ENCODE results near the gene SLC22A13.

Gene SLC22A13

DNA sequence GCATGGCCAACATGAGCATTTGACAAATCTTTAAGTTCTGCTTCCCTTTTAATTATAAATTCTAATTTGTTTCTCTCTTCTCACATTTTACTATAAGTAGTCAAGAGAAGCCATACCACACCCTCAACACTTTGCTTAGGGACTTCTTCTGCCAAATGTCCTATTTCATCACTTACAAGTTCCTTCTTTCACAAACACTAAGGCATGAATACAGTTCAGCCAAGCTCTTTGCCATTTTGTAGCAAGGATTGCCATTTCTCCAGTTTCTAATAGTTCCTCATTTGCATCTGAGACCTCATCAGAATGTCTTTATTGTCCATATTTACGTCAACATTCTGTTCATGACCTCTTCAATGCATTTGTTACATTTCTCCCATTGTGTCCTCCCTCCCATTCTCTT, 45.9 kb downstream of the SLC22A13 start:
- Histone ChIP-seq H2AFZ (no peak overlapping the region), H3K27ac (no peak overlapping the region), H3K36me3 (ENCODE audit: control insufficient read depth, insufficient read depth, low read length) (no peaks in the 10 kb centered on the region), H3K4me2 (ENCODE audit: low read length) (no peak overlapping the region), H3K79me2 (no peaks in the 10 kb centered on the region), H3K9ac (no peak overlapping the region), H3K4me1 (no peaks in the 10 kb centered on the region), H3K27me3 (ENCODE audit: control insufficient read depth, insufficient read depth, low read length) (no peaks in the 10 kb centered on the region), H3K9me3 (ENCODE audit: control insufficient read depth, low read length) (no peaks in the 10 kb centered on the region), H3K4me3 (ENCODE audit: low read depth, low read length) (no peak overlapping the region)
- TF ChIP-seq, protein P1, sequence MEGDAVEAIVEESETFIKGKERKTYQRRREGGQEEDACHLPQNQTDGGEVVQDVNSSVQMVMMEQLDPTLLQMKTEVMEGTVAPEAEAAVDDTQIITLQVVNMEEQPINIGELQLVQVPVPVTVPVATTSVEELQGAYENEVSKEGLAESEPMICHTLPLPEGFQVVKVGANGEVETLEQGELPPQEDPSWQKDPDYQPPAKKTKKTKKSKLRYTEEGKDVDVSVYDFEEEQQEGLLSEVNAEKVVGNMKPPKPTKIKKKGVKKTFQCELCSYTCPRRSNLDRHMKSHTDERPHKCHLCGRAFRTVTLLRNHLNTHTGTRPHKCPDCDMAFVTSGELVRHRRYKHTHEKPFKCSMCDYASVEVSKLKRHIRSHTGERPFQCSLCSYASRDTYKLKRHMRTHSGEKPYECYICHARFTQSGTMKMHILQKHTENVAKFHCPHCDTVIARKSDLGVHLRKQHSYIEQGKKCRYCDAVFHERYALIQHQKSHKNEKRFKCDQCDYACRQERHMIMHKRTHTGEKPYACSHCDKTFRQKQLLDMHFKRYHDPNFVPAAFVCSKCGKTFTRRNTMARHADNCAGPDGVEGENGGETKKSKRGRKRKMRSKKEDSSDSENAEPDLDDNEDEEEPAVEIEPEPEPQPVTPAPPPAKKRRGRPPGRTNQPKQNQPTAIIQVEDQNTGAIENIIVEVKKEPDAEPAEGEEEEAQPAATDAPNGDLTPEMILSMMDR (IDR thresholded peaks at IDR 0.05) = no peak

DNA sequence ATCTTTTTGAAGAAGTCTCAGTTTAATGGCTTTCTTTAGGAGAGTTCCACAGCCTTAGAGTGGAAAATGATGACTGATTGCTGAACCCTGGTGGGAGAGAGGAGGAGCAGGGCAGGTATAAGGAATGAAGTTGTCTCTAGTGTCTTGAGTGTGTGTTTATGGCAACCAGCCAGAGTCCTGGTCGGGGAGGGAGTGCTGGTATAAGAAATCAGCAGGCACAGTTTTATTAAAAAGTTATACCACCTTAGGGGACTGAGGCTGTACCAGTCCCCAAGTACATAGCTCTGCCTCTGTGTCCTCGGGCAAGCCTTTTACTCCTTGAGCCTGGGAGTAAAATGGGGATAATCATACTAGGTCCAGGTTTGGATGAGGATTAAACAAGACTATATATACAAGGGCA, 46.3 kb downstream of the SLC22A13 start:
- no peak overlapping the region for H3K4me2 ChIP-seq (ENCODE audit: low read length)
- no peak overlapping the region for H3K9ac ChIP-seq
- TF ChIP-seq, protein P1 (IDR thresholded peaks at IDR 0.05) = no peak
- H2AFZ ChIP-seq = no peak overlapping the region
- H3K36me3 ChIP-seq (ENCODE audit: control insufficient read depth, insufficient read depth, low read length) = no peaks in the 10 kb centered on the region
- H3K79me2 ChIP-seq = no peaks in the 10 kb centered on the region
- H3K4me3 ChIP-seq (ENCODE audit: low read depth, low read length) = no peak overlapping the region
- no peaks in the 10 kb centered on the region for H3K9me3 ChIP-seq (ENCODE audit: control insufficient read depth, low read length)
- no peaks in the 10 kb centered on the region for H3K4me1 ChIP-seq
- H3K27ac ChIP-seq = no peak overlapping the region
- no peaks in the 10 kb centered on the region for H3K27me3 ChIP-seq (ENCODE audit: control insufficient read depth, insufficient read depth, low read length)

DNA sequence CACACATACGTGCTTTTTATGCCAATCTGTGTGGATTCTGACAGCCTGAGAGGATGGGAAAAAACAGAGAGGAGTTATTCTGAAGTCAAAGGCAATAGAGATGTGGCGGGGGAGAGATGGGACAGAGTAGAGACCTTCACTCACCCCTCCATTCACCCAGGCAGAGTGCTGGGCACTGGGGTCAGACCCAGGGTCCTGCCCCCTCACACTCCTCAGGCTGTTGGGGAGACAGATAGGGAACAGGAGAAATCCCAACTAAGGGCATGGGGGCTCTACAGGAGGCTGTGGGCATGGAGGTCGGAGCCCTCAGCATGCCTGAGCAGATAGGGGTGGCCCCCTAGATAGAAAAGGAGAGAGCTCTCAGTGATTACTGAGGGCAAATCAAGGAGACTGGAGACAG, 46.7 kb downstream of the SLC22A13 start:
- no peaks in the 10 kb centered on the region for H3K79me2 ChIP-seq
- TF ChIP-seq, protein P1 (IDR thresholded peaks at IDR 0.05) = no peak
- H3K9me3 ChIP-seq (ENCODE audit: control insufficient read depth, low read length) = no peaks in the 10 kb centered on the region
- H3K4me1 ChIP-seq = no peaks in the 10 kb centered on the region
- no peak overlapping the region for H3K9ac ChIP-seq
- H2AFZ ChIP-seq = no peak overlapping the region
- H3K4me2 ChIP-seq (ENCODE audit: low read length) = no peak overlapping the region
- no peaks in the 10 kb centered on the region for H3K36me3 ChIP-seq (ENCODE audit: control insufficient read depth, insufficient read depth, low read length)
- H3K27ac ChIP-seq = no peak overlapping the region
- no peak overlapping the region for H3K4me3 ChIP-seq (ENCODE audit: low read depth, low read length)
- H3K27me3 ChIP-seq (ENCODE audit: control insufficient read depth, insufficient read depth, low read length) = no peaks in the 10 kb centered on the region

DNA sequence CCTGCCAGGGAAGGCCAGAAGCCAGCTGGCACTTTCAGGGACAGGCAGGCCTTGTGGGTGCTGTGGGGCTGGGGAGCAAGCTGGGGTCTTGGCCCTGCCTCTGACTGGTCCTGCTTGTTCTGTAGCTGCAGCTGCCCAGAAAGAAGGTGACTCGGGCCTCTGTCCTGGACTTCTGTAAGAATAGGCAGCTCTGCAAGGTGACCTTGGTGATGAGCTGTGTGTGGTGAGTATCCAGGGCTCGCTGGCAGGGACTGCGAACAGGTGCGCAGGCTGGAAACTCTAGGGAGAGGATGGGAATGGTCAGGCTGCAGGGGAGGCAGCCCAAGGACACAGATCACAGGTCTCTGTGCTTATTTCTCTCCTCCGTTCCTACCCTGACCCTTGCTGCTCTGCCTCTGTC, 47.7 kb downstream of the SLC22A13 start:
- no peak overlapping the region for H2AFZ ChIP-seq
- no peak overlapping the region for H3K27ac ChIP-seq
- no peak overlapping the region for H3K9ac ChIP-seq
- no peaks in the 10 kb centered on the region for H3K27me3 ChIP-seq (ENCODE audit: control insufficient read depth, insufficient read depth, low read length)
- H3K4me3 ChIP-seq (ENCODE audit: low read depth, low read length) = no peak overlapping the region
- H3K36me3 ChIP-seq (ENCODE audit: control insufficient read depth, insufficient read depth, low read length) = no peaks in the 10 kb centered on the region
- no peak overlapping the region for H3K4me2 ChIP-seq (ENCODE audit: low read length)
- TF ChIP-seq, protein P1 (IDR thresholded peaks at IDR 0.05) = no peak
- no peaks in the 10 kb centered on the region for H3K4me1 ChIP-seq
- no peaks in the 10 kb centered on the region for H3K79me2 ChIP-seq
- no peaks in the 10 kb centered on the region for H3K9me3 ChIP-seq (ENCODE audit: control insufficient read depth, low read length)

DNA sequence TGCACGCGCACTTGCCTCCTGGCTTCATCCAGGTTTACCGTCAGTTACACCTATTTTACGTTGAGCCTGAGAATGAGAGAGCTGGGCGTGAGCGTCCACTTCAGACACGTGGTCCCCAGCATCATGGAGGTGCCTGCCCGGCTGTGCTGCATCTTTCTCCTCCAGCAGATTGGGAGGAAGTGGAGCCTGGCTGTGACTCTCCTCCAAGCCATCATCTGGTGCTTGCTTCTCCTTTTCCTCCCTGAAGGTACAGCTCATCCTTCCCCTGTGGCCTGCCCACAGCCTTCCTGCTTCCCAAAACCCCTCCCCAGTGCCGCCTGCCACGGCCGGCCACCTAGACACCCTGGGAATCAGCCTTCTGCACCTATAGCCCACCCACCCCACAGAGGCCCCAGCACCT, 48.1 kb downstream of the SLC22A13 start:
- Histone ChIP-seq H3K9ac (no peak overlapping the region), H3K79me2 (no peaks in the 10 kb centered on the region), H3K9me3 (ENCODE audit: control insufficient read depth, low read length) (no peaks in the 10 kb centered on the region), H3K4me3 (ENCODE audit: low read depth, low read length) (no peak overlapping the region), H3K36me3 (ENCODE audit: control insufficient read depth, insufficient read depth, low read length) (no peaks in the 10 kb centered on the region), H3K4me1 (no peaks in the 10 kb centered on the region), H3K27me3 (ENCODE audit: control insufficient read depth, insufficient read depth, low read length) (no peaks in the 10 kb centered on the region), H3K27ac (no peak overlapping the region), H2AFZ (no peak overlapping the region), H3K4me2 (ENCODE audit: low read length) (no peak overlapping the region)
- TF ChIP-seq, protein P1 (IDR thresholded peaks at IDR 0.05) = no peak

All from parathyroid adenoma (tissue), 2 donors.